HUDEP-2 (cell line): ENCODE data around the gene ANKS4B.
A peak's percentile ranks its signal among the peaks of the same experiment; 100 is the strongest.
"Not testable (repeated sequence)": the region's sequence is repeated elsewhere in the genome, so short reads cannot be mapped to it uniquely, and the experiment has no call there.

Experiments
- DNase-seq, 76 experiments: peaks; one replicate each; lab custom pipeline; 2025; ENCODE audit not compliant: unreplicated experiment in 76 of 76; lab: John Stamatoyannopoulos, UW

ANKS4B gene

GRCh38 chr16:21217121-21217520 is 16.4 kb upstream of the ANKS4B start:
- no peak for DNase-seq

- DNase-seq = no peak
Measured at GRCh38 chr16:21218153-21218552, 15.3 kb upstream of the ANKS4B start.

- DNase-seq = no peak
Measured at GRCh38 chr16:21219551-21219950, 13.9 kb upstream of the ANKS4B start.

GRCh38 chr16:21222495-21223337 is 10.8 kb upstream of the ANKS4B start:
- no peak for DNase-seq

- no peak for DNase-seq
Measured at GRCh38 chr16:21223787-21224186, 9.7 kb upstream of the ANKS4B start.

GRCh38 chr16:21224800-21225199 is 8.7 kb upstream of the ANKS4B start:
- DNase-seq = peak in 2 of 76 experiments; percentile 3 to 28

GRCh38 chr16:21226749-21227148 is 6.8 kb upstream of the ANKS4B start:
- DNase-seq = no peak

- DNase-seq = no peak
Measured at GRCh38 chr16:21227866-21228265, 5.6 kb upstream of the ANKS4B start.

- no peak for DNase-seq
Measured at GRCh38 chr16:21228361-21228872, 5.1 kb upstream of the ANKS4B start.

GRCh38 chr16:21233045-21233520 is 416 bp upstream of the ANKS4B start:
- no peak for DNase-seq

- DNase-seq = peak in 6 of 76 experiments; percentile 6 to 32 (median 22)
Measured at GRCh38 chr16:21235199-21235585, 1.7 kb downstream of the ANKS4B start.

- no peak for DNase-seq
Measured at GRCh38 chr16:21236831-21237230, 3.3 kb downstream of the ANKS4B start.

- DNase-seq = peak in 32 of 76 experiments; percentile 4 to 69 (median 39)
Measured at GRCh38 chr16:21239646-21240045, 6.1 kb downstream of the ANKS4B start.

- DNase-seq = no peak
Measured at GRCh38 chr16:21242756-21243155, 9.3 kb downstream of the ANKS4B start.

- no peak for DNase-seq
Measured at GRCh38 chr16:21244518-21245215, 11.2 kb downstream of the ANKS4B start.

GRCh38 chr16:21248179-21248578 is 14.7 kb downstream of the ANKS4B start:
- not testable (repeated sequence) for DNase-seq

- no peak for DNase-seq
Measured at GRCh38 chr16:21250072-21250923, 16.8 kb downstream of the ANKS4B start.

GRCh38 chr16:21253470-21253869 is 20.0 kb downstream of the ANKS4B start:
- no peak for DNase-seq

GRCh38 chr16:21256636-21257035 is 23.1 kb downstream of the ANKS4B start:
- no peak for DNase-seq

GRCh38 chr16:21257284-21257683 is 23.8 kb downstream of the ANKS4B start:
- DNase-seq = no peak
